Measurements from ENCODE around the gene COMMD6. TPM values are rescaled to one million over a fixed set of nuclear protein-coding genes. Genes with fewer than 3 reads are reported as not detected.
A peak's percentile ranks its signal among the peaks of the same experiment; 100 is the strongest.

COMMD6 gene
- total and polyA plus RNA-seq, 2 of the 13 experiments (the other 11 are each of a cell fraction or from before 2014, with no cell fraction given), result 97.0 to 164 TPM

GRCh38 chr13:75482070-75482819, 55.4 kb downstream of the COMMD6 start, which contains the start of gene TBC1D4 (continued):
- no peak for TF ChIP-seq EZH2 (conservative IDR thresholded peaks at IDR 0.05; ENCODE audit: low read depth, low read length)
- TF ChIP-seq NCOA2 (CRISPR knock-in tag; IDR thresholded peaks at IDR 0.05), result peak; percentile 61; the same call in 1 of the 2 replicates
- TF ChIP-seq HNRNPLL (IDR thresholded peaks at IDR 0.05; ENCODE audit: low read depth, low read length, poor library complexity, severe bottlenecking), result peak; percentile 62
- no peak for TF ChIP-seq IRX3 (CRISPR knock-in tag; IDR thresholded peaks at IDR 0.05; ENCODE audit: borderline replicate concordance, low read depth)
- no peak for TF ChIP-seq NKX3-1 (CRISPR knock-in tag; IDR thresholded peaks at IDR 0.05)
- TF ChIP-seq ZNF768 (CRISPR knock-in tag; IDR thresholded peaks at IDR 0.05), result peak; percentile 16; the same call in 1 of the 2 replicates
- TF ChIP-seq FUBP1 (CRISPR knock-in tag; IDR thresholded peaks at IDR 0.05; ENCODE audit: borderline replicate concordance), result no peak
- no peak for TF ChIP-seq ZNF562 (CRISPR knock-in tag; IDR thresholded peaks at IDR 0.05; ENCODE audit: borderline replicate concordance)
- 0 out of 2 replicates have a peak, but pooled peaks have one; percentile 28 for TF ChIP-seq ZNF557 (CRISPR knock-in tag; IDR thresholded peaks at IDR 0.05)
- no peak for TF ChIP-seq ZNF230 (CRISPR knock-in tag; IDR thresholded peaks at IDR 0.05)
- TF ChIP-seq NFATC3 (CRISPR knock-in tag; IDR thresholded peaks at IDR 0.05), result 0 out of 2 replicates have a peak, but pooled peaks have one; percentile 71
- no peak for TF ChIP-seq ZNF367 (CRISPR knock-in tag; IDR thresholded peaks at IDR 0.05; ENCODE audit: borderline replicate concordance)
- TF ChIP-seq, protein P1, sequence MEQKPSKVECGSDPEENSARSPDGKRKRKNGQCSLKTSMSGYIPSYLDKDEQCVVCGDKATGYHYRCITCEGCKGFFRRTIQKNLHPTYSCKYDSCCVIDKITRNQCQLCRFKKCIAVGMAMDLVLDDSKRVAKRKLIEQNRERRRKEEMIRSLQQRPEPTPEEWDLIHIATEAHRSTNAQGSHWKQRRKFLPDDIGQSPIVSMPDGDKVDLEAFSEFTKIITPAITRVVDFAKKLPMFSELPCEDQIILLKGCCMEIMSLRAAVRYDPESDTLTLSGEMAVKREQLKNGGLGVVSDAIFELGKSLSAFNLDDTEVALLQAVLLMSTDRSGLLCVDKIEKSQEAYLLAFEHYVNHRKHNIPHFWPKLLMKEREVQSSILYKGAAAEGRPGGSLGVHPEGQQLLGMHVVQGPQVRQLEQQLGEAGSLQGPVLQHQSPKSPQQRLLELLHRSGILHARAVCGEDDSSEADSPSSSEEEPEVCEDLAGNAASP (CRISPR knock-in tag; IDR thresholded peaks at IDR 0.05; ENCODE audit: borderline replicate concordance), result peak; percentile 77
- TF ChIP-seq ZBTB7B (CRISPR knock-in tag; IDR thresholded peaks at IDR 0.05), result peak; percentile 46; the same call in 1 of the 2 replicates
- TF ChIP-seq, protein P2, sequence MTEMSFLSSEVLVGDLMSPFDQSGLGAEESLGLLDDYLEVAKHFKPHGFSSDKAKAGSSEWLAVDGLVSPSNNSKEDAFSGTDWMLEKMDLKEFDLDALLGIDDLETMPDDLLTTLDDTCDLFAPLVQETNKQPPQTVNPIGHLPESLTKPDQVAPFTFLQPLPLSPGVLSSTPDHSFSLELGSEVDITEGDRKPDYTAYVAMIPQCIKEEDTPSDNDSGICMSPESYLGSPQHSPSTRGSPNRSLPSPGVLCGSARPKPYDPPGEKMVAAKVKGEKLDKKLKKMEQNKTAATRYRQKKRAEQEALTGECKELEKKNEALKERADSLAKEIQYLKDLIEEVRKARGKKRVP (CRISPR knock-in tag; IDR thresholded peaks at IDR 0.05), result peak in 1 of 2 experiments; percentile 57; a peak in 1 of 4 replicates
- TF ChIP-seq KDM1A (CRISPR knock-in tag; IDR thresholded peaks at IDR 0.05), result no peak
- TF ChIP-seq POLR2A (IDR thresholded peaks at IDR 0.05; ENCODE audit: insufficient read depth in 1 of 2, low read depth in 2 of 2, low read length in 2 of 2), result peak; percentile 51 to 77; a peak in 3 of 4 replicates
- peak; percentile 90 for TF ChIP-seq SAP130 (CRISPR knock-in tag; IDR thresholded peaks at IDR 0.05; ENCODE audit: low read depth)
- TF ChIP-seq, protein P3, sequence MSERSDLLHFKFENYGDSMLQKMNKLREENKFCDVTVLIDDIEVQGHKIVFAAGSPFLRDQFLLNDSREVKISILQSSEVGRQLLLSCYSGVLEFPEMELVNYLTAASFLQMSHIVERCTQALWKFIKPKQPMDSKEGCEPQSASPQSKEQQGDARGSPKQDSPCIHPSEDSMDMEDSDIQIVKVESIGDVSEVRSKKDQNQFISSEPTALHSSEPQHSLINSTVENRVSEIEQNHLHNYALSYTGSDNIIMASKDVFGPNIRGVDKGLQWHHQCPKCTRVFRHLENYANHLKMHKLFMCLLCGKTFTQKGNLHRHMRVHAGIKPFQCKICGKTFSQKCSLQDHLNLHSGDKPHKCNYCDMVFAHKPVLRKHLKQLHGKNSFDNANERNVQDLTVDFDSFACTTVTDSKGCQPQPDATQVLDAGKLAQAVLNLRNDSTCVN (CRISPR knock-in tag; IDR thresholded peaks at IDR 0.05; ENCODE audit: borderline replicate concordance), result peak; percentile 43; the same call in 1 of the 2 replicates
- peak; percentile 71 for TF ChIP-seq MAZ (IDR thresholded peaks at IDR 0.05; ENCODE audit: borderline replicate concordance, low read depth, low read length)
- peak; percentile 63; the same call in 1 of the 2 replicates for TF ChIP-seq MAZ (CRISPR knock-in tag; IDR thresholded peaks at IDR 0.05; ENCODE audit: low read depth)
- TF ChIP-seq RARG (CRISPR knock-in tag; IDR thresholded peaks at IDR 0.05; ENCODE audit: low read depth), result no peak
- TF ChIP-seq ZUFSP (CRISPR knock-in tag; IDR thresholded peaks at IDR 0.05; ENCODE audit: borderline replicate concordance), result no peak

Measured in HepG2 (cell line).